HEK293 (cell line): ENCODE data around the gene GSN.

Experiments
- HOXA7 ChIP-seq: sonication (generic); formaldehyde crosslinking; IDR thresholded peaks from 2 replicates; pipeline ENCODE4 v1.8.1; 2022; ENCODE audit warnings: missing genetic modification reagents, borderline replicate concordance
- KLF7 ChIP-seq: fragments of 450-650 bp; formaldehyde crosslinking; IDR thresholded peaks from 2 replicates; pipeline ENCODE4 v1.5.1; 2016; ENCODE audit warnings: missing biosample characterization, missing genetic modification characterization, borderline replicate concordance
- MEIS1 ChIP-seq: sonication (generic); formaldehyde crosslinking; IDR thresholded peaks from 2 replicates; pipeline ENCODE4 v1.8.1; 2022; ENCODE audit warnings: missing genetic modification reagents, mild to moderate bottlenecking, borderline replicate concordance
- SP2 ChIP-seq: fragments of 450-650 bp; formaldehyde crosslinking; IDR thresholded peaks from 2 replicates; pipeline ENCODE4 v1.5.1; 2016; ENCODE audit warnings: missing biosample characterization, missing genetic modification characterization
- TCF7L2 ChIP-seq: IDR thresholded peaks from 2 replicates; pipeline ENCODE4 v1.6.1; 2011; ENCODE audit warnings: low read depth, mild to moderate bottlenecking, inconsistent platforms, low read length, moderate library complexity, borderline replicate concordance
- ZNF184 ChIP-seq: fragments of 450-650 bp; IDR thresholded peaks from 2 replicates; pipeline ENCODE4 v1.5.1; 2018; ENCODE audit warnings: missing biosample characterization, mild to moderate bottlenecking, missing genetic modification characterization
- ZNF768 ChIP-seq: fragments of 450-650 bp; formaldehyde crosslinking; IDR thresholded peaks from 2 replicates; pipeline ENCODE4 v1.5.1; 2018; ENCODE audit warnings: missing biosample characterization, mild to moderate bottlenecking, missing genetic modification characterization
- TF ChIP-seq, protein P1 (sequence below): fragments of 450-650 bp; IDR thresholded peaks from 2 replicates; pipeline ENCODE4 v1.5.1; 2018; ENCODE audit warnings: missing biosample characterization, missing genetic modification characterization
- TF ChIP-seq, protein P2 (sequence below): fragments of 450-650 bp; formaldehyde crosslinking; IDR thresholded peaks from 2 replicates; pipeline ENCODE4 v1.5.1; 2016; ENCODE audit warnings: missing biosample characterization, missing genetic modification characterization
- TF ChIP-seq, protein P3 (sequence below): fragments of 450-650 bp; formaldehyde crosslinking; IDR thresholded peaks from 2 replicates; pipeline ENCODE4 v1.5.1; 2016; ENCODE audit warnings: missing biosample characterization, missing genetic modification characterization, low read depth
- TF ChIP-seq, protein P4 (sequence below): fragments of 450-650 bp; formaldehyde crosslinking; IDR thresholded peaks from 2 replicates; pipeline ENCODE4 v1.5.1; 2016; ENCODE audit warnings: missing biosample characterization, missing genetic modification characterization
- TF ChIP-seq, protein P5 (sequence below): fragments of 450-650 bp; formaldehyde crosslinking; IDR thresholded peaks from 2 replicates; pipeline ENCODE4 v1.5.1; 2016; ENCODE audit warnings: missing biosample characterization, missing genetic modification characterization
- TF ChIP-seq, protein P6 (sequence below): fragments of 450-650 bp; formaldehyde crosslinking; IDR thresholded peaks from 2 replicates; pipeline ENCODE4 v1.5.1; 2016; ENCODE audit warnings: missing biosample characterization, missing genetic modification characterization

DNA sequence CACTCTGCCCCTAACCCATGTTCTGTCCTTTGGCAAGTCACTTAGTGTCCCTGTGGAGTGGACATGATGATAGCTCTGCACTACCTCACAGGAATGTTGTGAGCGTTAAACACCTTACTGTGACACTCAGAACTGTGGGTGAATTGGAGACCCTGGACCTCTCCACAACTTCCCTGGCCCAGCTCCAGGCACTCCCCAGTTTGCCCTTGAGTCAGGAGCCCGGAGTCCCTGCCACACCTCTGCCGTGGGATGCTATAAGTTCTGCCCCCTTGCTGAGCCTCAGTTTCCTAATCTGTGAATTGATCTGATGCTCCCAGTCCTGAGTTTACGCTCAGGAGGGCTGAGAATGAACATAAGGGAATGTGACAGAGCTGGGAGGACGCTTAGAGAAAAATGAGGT, 34.4 kb downstream of the GSN start:
- no peak for TF ChIP-seq MEIS1 (CRISPR knock-in tag)
- no peak for TF ChIP-seq ZNF184
- TF ChIP-seq, protein P1, sequence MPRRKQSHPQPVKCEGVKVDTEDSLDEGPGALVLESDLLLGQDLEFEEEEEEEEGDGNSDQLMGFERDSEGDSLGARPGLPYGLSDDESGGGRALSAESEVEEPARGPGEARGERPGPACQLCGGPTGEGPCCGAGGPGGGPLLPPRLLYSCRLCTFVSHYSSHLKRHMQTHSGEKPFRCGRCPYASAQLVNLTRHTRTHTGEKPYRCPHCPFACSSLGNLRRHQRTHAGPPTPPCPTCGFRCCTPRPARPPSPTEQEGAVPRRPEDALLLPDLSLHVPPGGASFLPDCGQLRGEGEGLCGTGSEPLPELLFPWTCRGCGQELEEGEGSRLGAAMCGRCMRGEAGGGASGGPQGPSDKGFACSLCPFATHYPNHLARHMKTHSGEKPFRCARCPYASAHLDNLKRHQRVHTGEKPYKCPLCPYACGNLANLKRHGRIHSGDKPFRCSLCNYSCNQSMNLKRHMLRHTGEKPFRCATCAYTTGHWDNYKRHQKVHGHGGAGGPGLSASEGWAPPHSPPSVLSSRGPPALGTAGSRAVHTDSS (tag by site-specific recombination) = no peak
- TF ChIP-seq SP2 (tag by site-specific recombination) = no peak
- TF ChIP-seq TCF7L2 = no peak
- TF ChIP-seq, protein P2, sequence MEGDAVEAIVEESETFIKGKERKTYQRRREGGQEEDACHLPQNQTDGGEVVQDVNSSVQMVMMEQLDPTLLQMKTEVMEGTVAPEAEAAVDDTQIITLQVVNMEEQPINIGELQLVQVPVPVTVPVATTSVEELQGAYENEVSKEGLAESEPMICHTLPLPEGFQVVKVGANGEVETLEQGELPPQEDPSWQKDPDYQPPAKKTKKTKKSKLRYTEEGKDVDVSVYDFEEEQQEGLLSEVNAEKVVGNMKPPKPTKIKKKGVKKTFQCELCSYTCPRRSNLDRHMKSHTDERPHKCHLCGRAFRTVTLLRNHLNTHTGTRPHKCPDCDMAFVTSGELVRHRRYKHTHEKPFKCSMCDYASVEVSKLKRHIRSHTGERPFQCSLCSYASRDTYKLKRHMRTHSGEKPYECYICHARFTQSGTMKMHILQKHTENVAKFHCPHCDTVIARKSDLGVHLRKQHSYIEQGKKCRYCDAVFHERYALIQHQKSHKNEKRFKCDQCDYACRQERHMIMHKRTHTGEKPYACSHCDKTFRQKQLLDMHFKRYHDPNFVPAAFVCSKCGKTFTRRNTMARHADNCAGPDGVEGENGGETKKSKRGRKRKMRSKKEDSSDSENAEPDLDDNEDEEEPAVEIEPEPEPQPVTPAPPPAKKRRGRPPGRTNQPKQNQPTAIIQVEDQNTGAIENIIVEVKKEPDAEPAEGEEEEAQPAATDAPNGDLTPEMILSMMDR (tag by site-specific recombination) = no peak
- TF ChIP-seq, protein P3, sequence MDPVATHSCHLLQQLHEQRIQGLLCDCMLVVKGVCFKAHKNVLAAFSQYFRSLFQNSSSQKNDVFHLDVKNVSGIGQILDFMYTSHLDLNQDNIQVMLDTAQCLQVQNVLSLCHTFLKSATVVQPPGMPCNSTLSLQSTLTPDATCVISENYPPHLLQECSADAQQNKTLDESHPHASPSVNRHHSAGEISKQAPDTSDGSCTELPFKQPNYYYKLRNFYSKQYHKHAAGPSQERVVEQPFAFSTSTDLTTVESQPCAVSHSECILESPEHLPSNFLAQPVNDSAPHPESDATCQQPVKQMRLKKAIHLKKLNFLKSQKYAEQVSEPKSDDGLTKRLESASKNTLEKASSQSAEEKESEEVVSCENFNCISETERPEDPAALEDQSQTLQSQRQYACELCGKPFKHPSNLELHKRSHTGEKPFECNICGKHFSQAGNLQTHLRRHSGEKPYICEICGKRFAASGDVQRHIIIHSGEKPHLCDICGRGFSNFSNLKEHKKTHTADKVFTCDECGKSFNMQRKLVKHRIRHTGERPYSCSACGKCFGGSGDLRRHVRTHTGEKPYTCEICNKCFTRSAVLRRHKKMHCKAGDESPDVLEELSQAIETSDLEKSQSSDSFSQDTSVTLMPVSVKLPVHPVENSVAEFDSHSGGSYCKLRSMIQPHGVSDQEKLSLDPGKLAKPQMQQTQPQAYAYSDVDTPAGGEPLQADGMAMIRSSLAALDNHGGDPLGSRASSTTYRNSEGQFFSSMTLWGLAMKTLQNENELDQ (tag by site-specific recombination) = no peak
- no peak for TF ChIP-seq ZNF768 (tag by site-specific recombination)
- no peak for TF ChIP-seq KLF7
- TF ChIP-seq, protein P4, sequence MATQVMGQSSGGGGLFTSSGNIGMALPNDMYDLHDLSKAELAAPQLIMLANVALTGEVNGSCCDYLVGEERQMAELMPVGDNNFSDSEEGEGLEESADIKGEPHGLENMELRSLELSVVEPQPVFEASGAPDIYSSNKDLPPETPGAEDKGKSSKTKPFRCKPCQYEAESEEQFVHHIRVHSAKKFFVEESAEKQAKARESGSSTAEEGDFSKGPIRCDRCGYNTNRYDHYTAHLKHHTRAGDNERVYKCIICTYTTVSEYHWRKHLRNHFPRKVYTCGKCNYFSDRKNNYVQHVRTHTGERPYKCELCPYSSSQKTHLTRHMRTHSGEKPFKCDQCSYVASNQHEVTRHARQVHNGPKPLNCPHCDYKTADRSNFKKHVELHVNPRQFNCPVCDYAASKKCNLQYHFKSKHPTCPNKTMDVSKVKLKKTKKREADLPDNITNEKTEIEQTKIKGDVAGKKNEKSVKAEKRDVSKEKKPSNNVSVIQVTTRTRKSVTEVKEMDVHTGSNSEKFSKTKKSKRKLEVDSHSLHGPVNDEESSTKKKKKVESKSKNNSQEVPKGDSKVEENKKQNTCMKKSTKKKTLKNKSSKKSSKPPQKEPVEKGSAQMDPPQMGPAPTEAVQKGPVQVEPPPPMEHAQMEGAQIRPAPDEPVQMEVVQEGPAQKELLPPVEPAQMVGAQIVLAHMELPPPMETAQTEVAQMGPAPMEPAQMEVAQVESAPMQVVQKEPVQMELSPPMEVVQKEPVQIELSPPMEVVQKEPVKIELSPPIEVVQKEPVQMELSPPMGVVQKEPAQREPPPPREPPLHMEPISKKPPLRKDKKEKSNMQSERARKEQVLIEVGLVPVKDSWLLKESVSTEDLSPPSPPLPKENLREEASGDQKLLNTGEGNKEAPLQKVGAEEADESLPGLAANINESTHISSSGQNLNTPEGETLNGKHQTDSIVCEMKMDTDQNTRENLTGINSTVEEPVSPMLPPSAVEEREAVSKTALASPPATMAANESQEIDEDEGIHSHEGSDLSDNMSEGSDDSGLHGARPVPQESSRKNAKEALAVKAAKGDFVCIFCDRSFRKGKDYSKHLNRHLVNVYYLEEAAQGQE (tag by site-specific recombination) = no peak
- TF ChIP-seq HOXA7 (CRISPR knock-in tag) = no peak
- TF ChIP-seq, protein P5, sequence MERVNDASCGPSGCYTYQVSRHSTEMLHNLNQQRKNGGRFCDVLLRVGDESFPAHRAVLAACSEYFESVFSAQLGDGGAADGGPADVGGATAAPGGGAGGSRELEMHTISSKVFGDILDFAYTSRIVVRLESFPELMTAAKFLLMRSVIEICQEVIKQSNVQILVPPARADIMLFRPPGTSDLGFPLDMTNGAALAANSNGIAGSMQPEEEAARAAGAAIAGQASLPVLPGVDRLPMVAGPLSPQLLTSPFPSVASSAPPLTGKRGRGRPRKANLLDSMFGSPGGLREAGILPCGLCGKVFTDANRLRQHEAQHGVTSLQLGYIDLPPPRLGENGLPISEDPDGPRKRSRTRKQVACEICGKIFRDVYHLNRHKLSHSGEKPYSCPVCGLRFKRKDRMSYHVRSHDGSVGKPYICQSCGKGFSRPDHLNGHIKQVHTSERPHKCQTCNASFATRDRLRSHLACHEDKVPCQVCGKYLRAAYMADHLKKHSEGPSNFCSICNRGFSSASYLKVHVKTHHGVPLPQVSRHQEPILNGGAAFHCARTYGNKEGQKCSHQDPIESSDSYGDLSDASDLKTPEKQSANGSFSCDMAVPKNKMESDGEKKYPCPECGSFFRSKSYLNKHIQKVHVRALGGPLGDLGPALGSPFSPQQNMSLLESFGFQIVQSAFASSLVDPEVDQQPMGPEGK = no peak
- TF ChIP-seq, protein P6, sequence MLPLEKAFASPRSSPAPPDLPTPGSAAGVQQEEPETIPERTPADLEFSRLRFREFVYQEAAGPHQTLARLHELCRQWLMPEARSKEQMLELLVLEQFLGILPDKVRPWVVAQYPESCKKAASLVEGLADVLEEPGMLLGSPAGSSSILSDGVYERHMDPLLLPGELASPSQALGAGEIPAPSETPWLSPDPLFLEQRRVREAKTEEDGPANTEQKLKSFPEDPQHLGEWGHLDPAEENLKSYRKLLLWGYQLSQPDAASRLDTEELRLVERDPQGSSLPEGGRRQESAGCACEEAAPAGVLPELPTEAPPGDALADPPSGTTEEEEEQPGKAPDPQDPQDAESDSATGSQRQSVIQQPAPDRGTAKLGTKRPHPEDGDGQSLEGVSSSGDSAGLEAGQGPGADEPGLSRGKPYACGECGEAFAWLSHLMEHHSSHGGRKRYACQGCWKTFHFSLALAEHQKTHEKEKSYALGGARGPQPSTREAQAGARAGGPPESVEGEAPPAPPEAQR (tag by site-specific recombination) = no peak
